Endothelial cell of umbilical vein (primary cell): Measurements from ENCODE around the gene POLR3GL. TPM values are rescaled to one million over a fixed set of nuclear protein-coding genes. Genes with fewer than 3 reads are reported as not detected.

Experiments used
- BruUV-seq: library from RNA; stranded (reverse); fragments of 400-500 nt; replicated peaks from 2 replicates; lab custom pipeline; 2021; lab: Mats Ljungman, UMichigan
- CTCF ChIA-PET: fragments of 300-600, 350-600 bp; sonication (Branson Sonifier 250); formaldehyde crosslinking; loops from one replicate; lab custom pipeline; 2021; ENCODE audit warnings: antibody characterized with exemption, inconsistent platforms; lab: Charles Lee
- POLR2A ChIA-PET: fragments of 300-600, 350-600 bp; sonication (Branson Sonifier 250); formaldehyde crosslinking; loops from one replicate; lab custom pipeline; 2021; ENCODE audit warnings: antibody characterized with exemption, inconsistent platforms; lab: Charles Lee
- DNase-seq: peaks from one replicate; pipeline ENCODE4 v3.0.0-alpha.2; 2011; ENCODE audit warnings: low read depth, low spot score
- FAIRE-seq: peaks from 2 replicates; lab custom pipeline; 2011; peaks lifted over from hg19 to GRCh38; lab: Jason Lieb, UNC
- H2AFZ ChIP-seq: 2 replicates; pipeline ENCODE4 v1.6.0; 2012; ENCODE audit warnings: low read depth, low read length, control low read depth, inconsistent platforms
- H3K27ac ChIP-seq: 2 replicates; pipeline ENCODE4 v1.5.1; 2011; ENCODE audit warnings: low read depth, mild to moderate bottlenecking, control low read depth, low read length, moderate library complexity; ENCODE audit not compliant: insufficient read depth
- H3K27me3 ChIP-seq, 2 experiments: 2 replicates each; pipeline versions ENCODE4 v1.6.0 to v1.6.1; 2011; ENCODE audit warnings: low read length in 2 of 2, mixed read lengths in 1 of 2; ENCODE audit not compliant: control insufficient read depth in 2 of 2, insufficient read depth in 2 of 2
- H3K36me3 ChIP-seq, 2 experiments: 2 replicates in 1 of 2; 3 replicates in 1 of 2; pipeline ENCODE4 v1.5.1; 2011; ENCODE audit warnings: low read length in 2 of 2, mild to moderate bottlenecking in 1 of 2, moderate library complexity in 1 of 2; ENCODE audit not compliant: control insufficient read depth in 2 of 2, insufficient read depth in 2 of 2; ENCODE audit errors: extremely low read depth in 1 of 2
- H3K4me1 ChIP-seq: 3 replicates; pipeline ENCODE4 v1.5.1; 2011; ENCODE audit warnings: mild to moderate bottlenecking, low read length; ENCODE audit not compliant: control insufficient read depth, insufficient read depth; ENCODE audit errors: extremely low read depth
- H3K4me2 ChIP-seq: 2 replicates; pipeline ENCODE4 v1.6.1; 2011; ENCODE audit warnings: low read length, control low read depth, mixed read lengths; ENCODE audit not compliant: insufficient read depth
- H3K4me3 ChIP-seq, 3 experiments: fragments of 200-600 bp in 1 of 3; sonication (generic), shearing (Covaris generic) in 1 of 3; replicated peaks in 1 of 3; 2 replicates each; pipeline ENCODE4 v1.5.1; 2011 to 2016; ENCODE audit warnings: control low read depth in 3 of 3, low read length in 3 of 3, mild to moderate bottlenecking in 2 of 3, inconsistent platforms in 1 of 3, low read depth in 1 of 3, moderate library complexity in 1 of 3; ENCODE audit not compliant: insufficient read depth in 1 of 3
- H3K79me2 ChIP-seq: 2 replicates; pipeline ENCODE4 v1.6.0; 2012; ENCODE audit warnings: low read length, inconsistent platforms; ENCODE audit not compliant: control insufficient read depth, insufficient read depth
- H3K9ac ChIP-seq: replicated peaks from 2 replicates; pipeline ENCODE3; 2011; ENCODE audit warnings: low read length, control low read depth; ENCODE audit not compliant: insufficient read depth; ENCODE audit errors: extremely low read depth
- H3K9me1 ChIP-seq: replicated peaks from 3 replicates; pipeline ENCODE4 v1.6.0; 2011; ENCODE audit warnings: mild to moderate bottlenecking, low read length; ENCODE audit not compliant: control insufficient read depth, insufficient read depth; ENCODE audit errors: extremely low read depth
- H3K9me3 ChIP-seq: replicated peaks from 2 replicates; pipeline ENCODE4 v1.5.1; 2012; ENCODE audit warnings: low read length, inconsistent platforms; ENCODE audit not compliant: control insufficient read depth, insufficient read depth
- H4K20me1 ChIP-seq: replicated peaks from 2 replicates; pipeline ENCODE3; 2011; ENCODE audit warnings: mild to moderate bottlenecking, low read length; ENCODE audit not compliant: control insufficient read depth, insufficient read depth; ENCODE audit errors: extremely low read depth
- CTCF ChIP-seq, 2 donors: IDR thresholded peaks; 1 replicate in 1 of 2; 2 replicates in 1 of 2; pipeline ENCODE4 v1.5.1; 2011; ENCODE audit warnings: low read length in 2 of 2, mild to moderate bottlenecking in 2 of 2, moderate library complexity in 2 of 2, control low read depth in 1 of 2, inconsistent platforms in 1 of 2, low read depth in 1 of 2; ENCODE audit not compliant: insufficient read depth in 1 of 2; ENCODE audit errors: extremely low read depth in 1 of 2
- EZH2 ChIP-seq: IDR thresholded peaks from 2 replicates; pipeline ENCODE4 v1.6.1; 2012; ENCODE audit warnings: borderline replicate concordance, low read depth, mild to moderate bottlenecking, moderate library complexity, low read length, inconsistent platforms; ENCODE audit not compliant: severe bottlenecking
- FOS ChIP-seq: IDR thresholded peaks from 2 replicates; pipeline ENCODE4 v1.6.1; 2011; ENCODE audit warnings: mild to moderate bottlenecking, low read length, moderate library complexity, borderline replicate concordance; ENCODE audit not compliant: insufficient read depth
- GATA2 ChIP-seq: IDR thresholded peaks from 2 replicates; pipeline ENCODE4 v1.7.0; 2011; ENCODE audit warnings: low read depth, mild to moderate bottlenecking, moderate library complexity, mixed read lengths, low read length; ENCODE audit not compliant: insufficient read length, insufficient read depth
- JUN ChIP-seq: IDR thresholded peaks from 2 replicates; pipeline ENCODE4 v1.6.1; 2011; ENCODE audit warnings: borderline replicate concordance, low read depth; ENCODE audit not compliant: insufficient read length, insufficient read depth
- MYC ChIP-seq: IDR thresholded peaks from one replicate; pipeline ENCODE4 v1.6.1; 2011; ENCODE audit warnings: mild to moderate bottlenecking, low read depth, low read length
- POLR2A ChIP-seq: IDR thresholded peaks from 2 replicates; pipeline ENCODE4 v1.6.1; 2012; ENCODE audit warnings: low read depth, mild to moderate bottlenecking, control low read depth, low read length
- POLR2AphosphoS5 ChIP-seq: IDR thresholded peaks from 2 replicates; pipeline ENCODE4 v1.6.1; 2012; ENCODE audit warnings: low read depth, mild to moderate bottlenecking, control low read depth, low read length, moderate library complexity; ENCODE audit not compliant: insufficient read depth
- dilution Hi-C: fragments of 300-500 bp; cut with MboI; formaldehyde crosslinking; loops from one replicate; pipeline ENCODE4 v1.15.0; 2019; ENCODE audit warnings: low sequenced_read_pairs; ENCODE audit not compliant: extremely low pct_ligation_motif_present
- intact Hi-C: fragments of 100-400 bp; cut with micrococcal nuclease; formaldehyde crosslinking; loops from one replicate; pipeline ENCODE4 v1.10.0; 2022
- polyA plus RNA-seq, 4 experiments: library from polyadenylated mRNA; depleted of rRNA in 3 of 4; stranded (reverse) in 3 of 4; unstranded in 1 of 4; fragments of >200 nt; gene quantifications; 2 replicates each; pipeline versions ENCODE4 v1.2.1 to v1.2.3, GENCODE V29; 2011 to 2012; ENCODE audit warnings: missing spikeins in 1 of 4
- total RNA-seq: library from RNA; stranded (reverse); gene quantifications from 2 replicates; pipeline ENCODE4 v1.2.3, GENCODE V29; 2021
- TF ChIP-seq, protein P1 (sequence below): IDR thresholded peaks from 2 replicates; pipeline ENCODE4 v1.6.1; 2011; ENCODE audit not compliant: insufficient read depth, insufficient read length

The POLR3GL gene
- total and polyA plus RNA-seq, 2 donors (not counting 3 experiments of a cell fraction or from before 2014, with no cell fraction given): 12.4 to 15.3 TPM

DNA sequence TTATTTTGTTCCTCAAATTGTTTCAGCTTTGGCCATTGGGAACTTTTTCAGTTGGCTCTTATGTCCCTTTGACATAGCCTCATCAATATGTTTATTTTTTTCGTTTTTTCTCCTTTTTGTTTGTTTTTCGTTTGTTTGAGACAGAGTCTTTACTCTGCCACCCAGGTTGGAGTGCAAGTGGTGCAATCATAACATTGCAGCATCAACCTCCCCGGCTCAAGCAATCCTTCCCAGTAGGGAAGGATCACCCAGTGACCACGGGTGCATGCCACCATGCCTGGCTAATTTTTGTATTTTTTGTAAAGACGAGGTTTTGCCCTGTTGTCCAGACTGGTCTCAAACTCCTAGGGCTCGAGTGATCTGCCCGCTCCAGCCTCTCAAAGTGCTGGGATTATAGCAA lies 8.1 kb downstream of the POLR3GL start:
- POLR2A ChIA-PET: no interaction called here
- intact Hi-C loops (no loop called here), dilution Hi-C loops (no loop called here)
- no peak for DNase-seq
- Histone ChIP-seq H2AFZ (no peak overlapping the region), H3K27me3 (no peaks in the 10 kb centered on the region), H3K79me2 (no peaks in the 10 kb centered on the region), H3K4me3 (no peak overlapping the region), H3K27ac (no peak overlapping the region), H3K9me3 (no peaks in the 10 kb centered on the region), H3K4me2 (no peak overlapping the region), H3K4me1 (peaks cover under 1% of the 10 kb centered on the region), H3K9me1 (no peaks in the 10 kb centered on the region), H3K36me3 (no peaks in the 10 kb centered on the region), H3K9ac (no peak overlapping the region), H4K20me1 (no peaks in the 10 kb centered on the region)
- TF ChIP-seq POLR2A (no peak), MYC (no peak), EZH2 (no peak), CTCF (IDR thresholded peaks at IDR 0.05; ENCODE audit: extremely low read depth in 1 of 2, insufficient read depth in 1 of 2, low read depth in 1 of 2, low read length in 2 of 2) (no peak), JUN (no peak), POLR2AphosphoS5 (no peak), GATA2 (no peak), FOS (no peak)
- TF ChIP-seq, protein P1, sequence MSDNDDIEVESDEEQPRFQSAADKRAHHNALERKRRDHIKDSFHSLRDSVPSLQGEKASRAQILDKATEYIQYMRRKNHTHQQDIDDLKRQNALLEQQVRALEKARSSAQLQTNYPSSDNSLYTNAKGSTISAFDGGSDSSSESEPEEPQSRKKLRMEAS: no peak
- CTCF ChIA-PET: interaction anchor here (1.5 to 2.0 kb wide), 2 partner anchors 34 to 45 kb away, joined by 4 to 11 read pairs; partner anchors contain the start of gene RBM8A
- no TSS peak for BruUV-seq
- no peak for FAIRE-seq
